Stimulated activated CD4-positive, alpha-beta T cell treated with anti-CD3 and anti-CD28 coated beads, TNF-alpha, amount 100 ng/mL, for 48 hours (primary cell): ENCODE data around the gene RAB25.
A peak's percentile ranks its signal among the peaks of the same experiment; 100 is the strongest.
"Not testable (repeated sequence)": the region's sequence is repeated elsewhere in the genome, so short reads cannot be mapped to it uniquely, and the experiment has no call there.

Experiments
- DNase-seq, 3 donors: peaks; one replicate each; pipeline ENCODE4 v3.0.0-alpha.2; 2020; ENCODE audit warnings: low read depth in 3 of 3

The RAB25 gene

DNA sequence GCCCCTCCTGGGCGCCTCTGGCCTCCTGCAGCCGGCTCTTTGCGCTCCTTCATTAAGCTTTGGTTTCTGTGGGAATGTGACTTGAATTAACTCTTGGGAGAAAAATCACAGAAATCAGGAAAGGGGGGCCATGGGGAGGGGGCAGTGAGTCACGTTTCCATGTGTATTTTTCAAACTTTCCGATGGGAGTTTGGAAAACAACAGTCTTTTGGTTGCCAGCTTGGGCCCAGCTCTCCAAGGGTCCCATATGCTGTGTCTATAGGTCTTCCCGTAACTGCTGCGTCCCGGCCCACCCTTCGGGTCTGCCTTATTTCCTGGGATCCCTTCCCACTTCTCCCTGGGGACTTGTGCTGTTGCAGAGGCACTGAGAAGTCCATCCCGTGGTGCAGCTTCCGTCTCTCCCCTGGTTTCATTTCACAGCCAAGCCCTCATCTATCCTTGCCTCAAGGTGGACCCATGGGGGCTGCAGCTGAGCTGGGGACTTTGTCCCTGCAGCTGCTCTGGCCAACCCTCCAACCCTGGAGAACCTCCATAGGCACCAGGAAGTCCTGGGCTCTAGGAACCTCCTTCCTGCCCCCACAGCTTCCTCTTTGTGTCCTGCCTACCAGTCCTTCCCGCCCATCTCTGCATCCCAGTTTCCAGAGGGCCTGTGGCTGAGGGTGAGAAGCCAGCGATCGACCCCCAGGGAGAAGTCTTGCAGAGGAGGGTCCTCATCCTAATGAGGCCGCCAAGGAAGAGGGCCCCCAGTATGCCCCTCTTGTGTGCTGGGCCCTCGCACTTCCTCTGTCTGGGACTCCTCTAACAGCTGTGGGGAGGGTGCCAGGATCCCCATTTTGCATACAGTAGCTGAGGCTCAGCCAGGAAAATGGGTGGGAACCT lies 41.9 kb downstream of the RAB25 start:
- DNase-seq, result no peak

DNA sequence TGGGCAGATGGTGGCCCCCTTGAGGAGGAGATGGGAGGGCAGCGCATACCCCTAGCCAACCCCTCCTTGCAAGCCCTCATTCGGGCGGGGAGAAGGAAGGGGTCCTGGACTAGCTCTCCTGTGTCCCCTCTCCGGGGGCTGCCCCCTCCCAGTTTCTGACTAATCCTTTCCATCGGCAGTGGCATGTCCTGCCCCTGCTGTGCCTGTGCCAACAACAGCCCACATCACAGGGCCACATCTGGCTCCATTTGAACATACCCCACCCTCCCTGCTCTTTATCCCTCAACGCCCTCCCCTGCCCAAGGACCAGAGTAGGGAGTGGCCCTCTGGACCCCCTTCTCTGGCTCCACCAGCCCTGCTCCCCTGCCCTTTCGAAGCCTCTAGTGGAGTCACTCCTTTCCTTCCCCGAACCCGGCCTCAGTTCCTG lies 42.6 kb downstream of the RAB25 start:
- DNase-seq, result no peak

DNA sequence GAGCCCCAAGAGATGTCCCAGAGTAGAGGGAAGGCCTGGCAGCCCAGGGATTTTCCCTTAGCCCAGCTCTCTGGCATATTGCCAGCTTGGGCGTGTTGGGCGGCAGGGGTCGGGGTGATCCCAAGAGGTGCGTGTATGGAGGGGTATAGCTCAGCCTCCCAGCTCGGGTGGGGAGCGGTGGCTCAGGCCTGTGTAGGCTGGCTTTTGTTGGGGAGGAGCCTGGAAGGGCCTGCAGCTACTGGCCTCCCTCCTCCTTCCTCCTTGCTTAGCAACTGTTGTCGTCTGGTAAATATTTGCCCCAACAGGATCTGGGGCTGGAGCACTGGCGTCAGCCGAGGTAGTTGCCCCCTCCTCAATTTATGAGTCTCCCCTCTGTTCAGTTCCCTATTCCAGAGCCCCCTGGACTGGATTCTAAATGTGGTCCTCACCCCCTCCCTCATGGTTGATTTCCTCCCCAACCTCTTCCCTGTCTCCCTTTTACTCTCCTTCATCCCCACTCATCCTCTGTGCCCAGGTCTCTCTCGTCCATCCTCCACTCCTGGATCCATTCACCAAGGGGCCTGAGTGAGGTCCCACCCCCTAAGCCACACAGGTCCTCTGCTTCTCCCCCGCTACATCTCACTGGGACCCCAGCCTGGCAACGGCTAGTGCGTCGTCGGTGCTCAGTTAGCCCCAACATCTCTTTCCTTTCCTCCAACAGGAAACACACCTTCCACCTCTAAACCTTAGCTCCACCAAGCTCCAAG lies 43.3 kb downstream of the RAB25 start:
- no peak for DNase-seq

DNA sequence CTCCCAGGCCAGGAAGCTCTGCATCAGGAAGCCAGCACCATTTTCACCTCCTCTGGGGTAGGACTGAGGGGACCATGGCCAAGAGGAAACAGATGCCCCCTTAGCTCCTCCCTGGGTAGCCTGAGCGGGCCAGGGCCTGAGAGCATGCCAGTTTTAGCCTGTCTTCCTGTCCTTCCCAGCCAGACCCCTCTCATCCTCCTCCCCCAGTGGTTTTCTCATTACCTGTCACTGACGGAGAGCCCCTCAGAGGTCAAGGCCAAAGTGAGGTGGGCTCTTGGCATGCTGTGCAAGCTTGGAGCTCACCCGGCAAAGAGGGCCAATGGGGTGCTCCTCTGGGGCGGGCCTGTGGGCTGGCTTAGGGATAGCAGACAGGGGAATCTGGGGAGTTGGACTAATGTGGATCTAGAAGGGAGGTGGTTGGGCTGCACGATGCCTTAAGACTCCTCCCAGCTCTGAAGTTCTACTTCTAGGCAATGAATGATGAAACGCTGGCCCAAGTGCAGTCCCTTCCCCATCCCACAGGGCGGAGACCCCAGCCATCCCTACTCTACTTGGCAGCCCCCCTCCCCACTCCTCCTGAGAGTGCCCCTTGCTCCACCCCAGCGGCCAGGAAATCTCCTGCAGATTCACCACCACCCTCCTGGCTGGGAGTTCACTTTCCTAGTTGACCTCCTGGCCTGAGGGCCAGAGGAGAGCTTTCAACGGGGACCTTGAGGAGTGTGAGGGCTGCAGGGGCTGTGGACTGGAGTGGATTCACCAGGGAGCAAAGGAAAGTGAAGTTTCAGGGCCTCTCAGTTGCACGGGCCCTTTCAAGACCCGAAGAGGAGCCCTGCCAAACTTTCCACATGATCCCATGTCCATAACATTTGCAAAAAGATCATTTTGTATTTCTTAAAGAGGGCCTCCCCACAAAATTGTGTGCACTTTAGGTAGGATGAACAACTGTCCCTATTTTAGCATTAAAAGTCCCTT lies 44.2 kb downstream of the RAB25 start:
- DNase-seq, result no peak

DNA sequence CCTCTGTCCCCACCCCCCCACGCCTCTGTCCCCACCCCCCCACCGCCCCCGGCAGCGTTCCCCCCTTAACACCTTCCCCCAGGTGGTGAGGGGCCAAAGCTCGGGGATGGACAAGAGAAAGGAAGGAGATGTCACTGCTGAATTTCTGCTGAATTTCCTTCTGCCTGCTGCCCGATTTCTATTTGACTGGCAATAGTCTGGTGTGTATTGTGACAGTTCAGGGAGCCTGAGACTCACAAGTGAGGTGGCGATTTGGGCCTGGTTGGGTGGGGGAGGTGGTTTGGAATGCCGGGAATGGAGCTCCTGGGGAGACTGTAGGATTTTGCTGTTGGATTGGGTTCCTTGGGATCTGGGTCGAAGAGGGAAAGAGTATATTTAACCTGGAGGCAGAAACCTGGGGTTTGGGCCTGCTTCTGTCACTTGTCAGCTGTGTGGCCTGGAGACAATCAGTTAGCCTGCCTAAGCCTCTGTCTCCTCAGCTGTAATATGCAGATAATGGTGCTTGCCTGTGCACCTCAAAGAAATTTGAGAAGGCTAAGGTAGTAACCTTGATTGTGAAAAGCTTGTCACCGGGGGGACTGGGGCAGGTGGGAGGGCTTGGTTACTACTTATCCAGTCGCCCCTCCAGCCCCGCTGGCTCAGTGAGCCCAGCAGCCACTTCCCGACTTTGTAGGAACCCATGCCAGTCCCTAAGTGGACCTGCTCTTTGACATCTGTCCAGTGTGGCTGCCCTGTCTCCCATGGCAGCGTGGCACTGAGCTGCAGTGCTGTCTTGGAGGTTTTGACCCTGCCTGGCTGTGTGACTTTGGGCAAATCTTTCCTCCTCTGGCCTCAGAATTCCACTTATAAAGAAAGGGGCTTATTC lies 45.9 kb downstream of the RAB25 start:
- DNase-seq, result no peak

DNA sequence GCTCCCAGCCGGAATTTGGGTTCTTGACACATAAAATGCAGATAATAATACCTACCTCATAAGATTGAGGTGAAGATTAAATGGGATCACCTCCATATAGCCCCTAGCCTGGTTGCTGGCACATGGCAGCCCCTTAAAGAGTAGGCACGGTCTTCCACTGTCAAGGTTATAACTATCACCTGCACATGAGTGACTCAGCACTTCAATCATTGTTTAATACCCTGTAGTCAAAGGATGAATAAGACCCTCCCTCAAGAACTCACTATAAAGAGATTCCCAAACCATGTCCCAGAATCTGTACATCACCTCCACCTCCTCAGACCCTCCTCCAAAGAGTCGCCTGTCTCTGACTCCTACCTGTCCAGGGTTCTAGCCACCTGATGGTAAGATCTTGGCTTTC lies 47.1 kb downstream of the RAB25 start:
- DNase-seq, result no peak

DNA sequence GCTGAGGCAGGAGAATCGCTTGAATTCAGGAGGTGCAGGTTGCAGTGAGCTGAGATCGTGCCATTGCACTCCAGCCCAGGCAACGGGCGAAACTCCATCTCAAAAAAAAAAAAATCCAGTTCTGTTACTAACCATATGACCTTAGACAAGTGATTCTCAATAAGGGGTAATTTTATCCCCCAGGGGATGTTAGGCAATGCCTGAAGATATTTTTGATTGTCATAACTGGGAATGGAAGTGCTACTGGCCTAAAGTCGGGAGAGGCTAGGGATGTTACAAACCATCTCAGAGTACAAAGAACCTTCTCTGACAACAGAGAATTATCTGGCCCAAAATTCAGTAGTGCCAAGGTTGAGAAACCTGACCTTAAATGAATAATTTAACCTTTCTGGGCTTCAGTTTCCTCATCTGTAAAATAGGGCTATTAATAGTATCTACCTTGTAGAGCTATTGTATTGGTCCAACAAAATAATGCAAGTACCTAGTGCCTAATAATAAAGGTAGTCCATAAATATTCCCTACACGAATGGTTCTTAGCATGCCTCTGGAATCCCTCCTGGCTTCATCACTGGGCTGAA lies 47.8 kb downstream of the RAB25 start:
- DNase-seq, result no peak

DNA sequence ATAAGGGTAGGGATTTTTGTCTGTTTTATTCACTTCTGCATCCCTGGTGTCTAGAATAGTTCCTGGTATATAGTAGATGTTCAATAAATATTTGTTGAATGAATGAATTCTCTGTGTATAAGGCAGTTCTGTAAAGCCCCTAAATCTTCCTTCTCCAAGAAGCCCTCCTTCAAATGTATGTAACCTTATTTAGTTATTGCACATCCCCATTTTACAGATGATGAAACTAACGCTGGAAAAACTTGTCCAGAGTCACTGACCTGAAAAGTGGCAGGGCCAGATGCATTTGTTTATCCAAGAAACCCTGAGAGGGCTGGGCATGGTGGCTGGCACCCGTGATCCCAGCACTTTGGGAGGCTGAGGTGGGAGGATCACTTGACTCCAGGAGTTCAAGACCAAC lies 49.3 kb downstream of the RAB25 start:
- DNase-seq, result no peak

DNA sequence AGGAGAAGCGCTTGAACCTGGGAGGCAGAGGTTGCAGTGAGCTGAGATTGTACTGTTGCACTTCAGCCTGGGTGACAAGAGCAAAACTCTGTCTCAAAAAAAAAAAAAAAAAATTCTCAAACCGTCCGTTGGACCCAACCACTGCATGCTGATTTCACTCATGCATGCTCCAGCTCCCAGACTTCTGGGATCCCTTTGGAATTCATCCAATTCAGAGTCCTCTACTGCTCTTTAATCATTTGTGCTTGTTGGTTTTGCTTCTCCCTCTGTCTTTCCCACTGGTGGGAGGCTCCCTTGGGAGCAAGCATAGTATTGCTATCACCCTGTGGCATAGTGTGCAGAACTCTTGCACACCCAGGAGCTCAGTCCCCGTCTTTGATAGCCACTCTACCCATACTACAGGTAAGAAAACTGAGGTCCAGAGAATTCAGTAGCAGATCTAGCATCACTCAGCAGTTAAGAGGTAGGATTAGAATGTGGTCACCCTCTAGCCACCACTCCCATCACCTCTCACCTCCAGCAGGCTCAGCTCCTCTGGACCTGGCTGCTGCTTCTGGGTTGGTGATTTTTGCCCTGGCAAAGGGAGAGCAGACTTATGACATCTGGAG lies 50.5 kb downstream of the RAB25 start:
- DNase-seq, result no peak

DNA sequence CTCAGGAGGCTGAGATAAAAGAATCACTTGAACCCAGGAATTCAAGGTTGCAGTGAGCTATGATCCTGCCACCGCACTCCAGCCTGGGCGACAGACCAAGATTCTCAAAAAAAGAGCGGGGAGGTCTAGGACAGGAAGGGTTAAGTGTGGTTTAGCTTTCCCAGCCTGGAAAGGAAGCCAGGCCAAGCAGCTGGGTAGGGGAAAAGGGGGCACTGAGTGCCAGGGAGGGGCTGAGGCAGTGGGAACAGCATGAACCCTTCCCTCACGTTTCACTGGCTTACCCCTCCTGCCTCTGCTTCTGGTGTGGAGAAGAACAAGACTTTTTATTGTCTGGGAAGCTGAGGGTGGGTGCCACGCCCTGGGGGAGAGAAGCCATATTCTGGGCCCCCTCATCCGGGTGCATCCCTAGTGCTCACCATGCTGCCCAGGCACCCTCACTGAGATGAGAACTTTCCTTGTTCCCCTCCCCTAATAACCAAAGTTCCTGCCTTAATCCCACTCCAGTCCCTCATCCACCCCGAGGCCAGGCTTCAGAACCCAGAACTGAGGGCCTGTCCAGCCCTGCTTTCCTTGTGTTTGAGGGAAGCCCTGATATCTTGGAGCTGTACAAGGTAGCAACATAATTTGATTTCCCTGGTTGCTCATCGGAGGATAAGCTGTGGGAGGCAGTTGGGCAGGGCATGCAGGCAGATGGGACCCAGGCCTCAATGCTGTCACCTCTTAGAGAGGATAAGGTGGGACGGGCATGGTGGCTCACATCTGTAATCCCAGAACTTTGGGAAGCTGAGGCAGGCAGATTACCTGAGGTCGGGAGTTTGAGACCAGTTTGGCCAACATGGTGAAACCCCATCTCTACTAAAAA lies 51.5 kb downstream of the RAB25 start:
- no peak for DNase-seq

DNA sequence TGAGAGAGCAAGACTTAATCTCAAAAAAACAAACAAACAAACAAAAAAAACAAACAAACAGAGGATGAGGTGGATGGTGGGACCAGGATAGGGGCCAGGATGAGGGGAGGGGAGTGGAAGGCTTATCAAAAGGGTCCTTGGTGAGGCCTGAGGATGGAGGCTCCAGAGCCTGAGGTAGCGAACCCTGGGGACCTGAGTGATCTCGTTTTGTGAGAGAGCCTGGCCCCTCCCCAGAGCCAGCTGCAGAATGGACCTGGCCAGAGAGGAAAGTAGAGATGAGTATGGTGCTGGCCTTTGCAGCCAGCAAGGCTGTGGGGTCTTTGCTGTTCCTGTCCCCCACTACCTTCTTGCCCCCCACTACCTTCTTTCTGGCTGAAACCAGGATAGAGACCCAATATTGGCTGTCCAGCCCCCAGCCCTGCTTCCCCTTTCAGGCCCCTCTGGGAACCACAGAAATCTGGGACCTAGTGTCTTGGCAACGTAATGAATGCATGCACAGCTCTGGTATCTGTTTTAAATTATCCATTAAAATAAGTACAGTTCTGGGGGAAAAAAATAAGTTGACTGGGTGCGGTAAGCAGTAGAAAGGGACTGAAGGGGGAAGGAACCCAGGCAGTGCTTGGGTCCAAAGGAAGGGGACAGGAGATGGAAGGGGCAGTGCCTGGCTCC lies 52.5 kb downstream of the RAB25 start:
- DNase-seq, result no peak

DNA sequence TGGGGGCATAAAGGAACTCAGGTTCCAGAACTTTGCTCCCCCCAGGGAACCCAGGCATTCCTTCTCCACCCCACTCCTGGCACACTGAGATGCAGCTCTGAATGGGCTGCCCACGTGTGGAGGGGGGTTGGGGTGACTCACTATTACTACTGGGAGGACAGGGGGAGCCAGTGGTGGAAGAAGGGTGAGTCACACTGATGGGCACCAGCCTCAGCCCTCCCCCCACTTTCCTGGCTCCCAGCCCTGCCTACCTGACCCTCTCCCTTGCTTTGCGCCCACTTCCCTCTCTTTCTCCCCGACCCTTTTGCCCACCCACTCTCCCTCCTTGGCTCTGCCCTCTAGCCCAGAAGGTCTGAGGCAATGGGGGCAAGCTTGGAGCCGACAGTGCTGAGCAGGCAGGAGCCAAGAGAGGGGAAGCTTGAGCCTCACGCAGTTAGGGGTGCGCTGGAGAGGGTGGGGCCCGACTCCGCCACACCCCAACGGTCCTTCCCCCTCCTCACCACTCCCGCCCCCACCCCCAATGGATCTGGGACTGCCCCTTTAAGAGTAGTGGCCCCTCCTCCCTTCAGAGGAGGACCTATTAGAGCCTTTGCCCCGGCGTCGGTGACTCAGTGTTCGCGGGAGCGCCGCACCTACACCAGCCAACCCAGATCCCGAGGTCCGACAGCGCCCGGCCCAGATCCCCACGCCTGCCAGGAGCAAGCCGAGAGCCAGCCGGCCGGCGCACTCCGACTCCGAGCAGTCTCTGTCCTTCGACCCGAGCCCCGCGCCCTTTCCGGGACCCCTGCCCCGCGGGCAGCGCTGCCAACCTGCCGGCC lies 53.4 kb downstream of the RAB25 start, which contains the start of gene LMNA:
LMNA (plus strand) TSS at position 611 of the 818 bp plus-strand sequence. CDS start 208 bp downstream, outside the sequence.
- DNase-seq, result peak; percentile 56 to 72 (median 60)

DNA sequence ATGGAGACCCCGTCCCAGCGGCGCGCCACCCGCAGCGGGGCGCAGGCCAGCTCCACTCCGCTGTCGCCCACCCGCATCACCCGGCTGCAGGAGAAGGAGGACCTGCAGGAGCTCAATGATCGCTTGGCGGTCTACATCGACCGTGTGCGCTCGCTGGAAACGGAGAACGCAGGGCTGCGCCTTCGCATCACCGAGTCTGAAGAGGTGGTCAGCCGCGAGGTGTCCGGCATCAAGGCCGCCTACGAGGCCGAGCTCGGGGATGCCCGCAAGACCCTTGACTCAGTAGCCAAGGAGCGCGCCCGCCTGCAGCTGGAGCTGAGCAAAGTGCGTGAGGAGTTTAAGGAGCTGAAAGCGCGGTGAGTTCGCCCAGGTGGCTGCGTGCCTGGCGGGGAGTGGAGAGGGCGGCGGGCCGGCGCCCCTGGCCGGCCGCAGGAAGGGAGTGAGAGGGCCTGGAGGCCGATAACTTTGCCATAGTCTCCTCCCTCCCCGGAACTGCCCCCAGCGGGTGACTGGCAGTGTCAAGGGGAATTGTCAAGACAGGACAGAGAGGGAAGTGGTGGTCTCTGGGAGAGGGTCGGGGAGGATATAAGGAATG lies 54.1 kb downstream of the RAB25 start:
- no peak for DNase-seq

DNA sequence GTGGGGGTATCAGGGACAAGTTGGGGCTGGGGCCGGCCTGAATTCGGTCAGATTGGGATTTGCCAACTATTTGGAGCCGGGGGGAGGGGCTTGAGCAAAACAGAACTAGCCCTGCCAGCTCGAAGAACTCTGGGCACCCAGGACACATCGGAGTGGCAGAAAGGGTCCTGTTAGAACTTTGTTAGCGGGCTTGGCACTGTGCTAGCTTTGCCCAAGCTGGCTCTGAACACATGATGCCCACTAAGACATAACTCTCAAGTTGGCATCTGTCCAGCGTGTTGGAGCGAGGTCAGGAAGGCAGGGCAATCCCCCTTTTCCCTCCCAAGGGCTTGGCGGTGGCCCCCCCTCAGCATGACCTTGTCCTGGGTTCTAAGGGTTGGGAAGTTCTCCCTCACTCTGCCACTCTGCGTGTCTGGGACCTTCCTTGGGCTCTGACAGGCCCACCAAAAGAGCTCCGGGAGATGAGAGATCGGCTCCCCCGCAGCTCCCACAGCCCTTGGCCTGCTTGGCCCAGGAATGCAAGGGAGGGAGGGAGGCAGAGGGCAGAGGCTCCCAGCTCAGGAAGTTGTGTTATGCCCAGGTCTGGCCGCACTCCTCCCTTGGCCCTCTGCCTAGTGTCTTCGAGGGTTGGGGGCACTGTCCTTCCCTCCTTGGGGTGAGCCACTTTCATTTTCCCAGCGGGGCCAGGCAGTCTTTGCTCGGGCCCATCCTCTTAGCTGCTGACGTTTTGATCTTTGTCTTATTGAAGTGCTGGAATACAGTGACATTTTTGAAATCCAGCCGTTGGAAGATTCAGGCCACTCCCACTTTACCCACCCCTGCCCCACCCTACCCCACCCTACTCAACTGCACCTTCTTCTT lies 54.8 kb downstream of the RAB25 start:
- DNase-seq, result no peak

DNA sequence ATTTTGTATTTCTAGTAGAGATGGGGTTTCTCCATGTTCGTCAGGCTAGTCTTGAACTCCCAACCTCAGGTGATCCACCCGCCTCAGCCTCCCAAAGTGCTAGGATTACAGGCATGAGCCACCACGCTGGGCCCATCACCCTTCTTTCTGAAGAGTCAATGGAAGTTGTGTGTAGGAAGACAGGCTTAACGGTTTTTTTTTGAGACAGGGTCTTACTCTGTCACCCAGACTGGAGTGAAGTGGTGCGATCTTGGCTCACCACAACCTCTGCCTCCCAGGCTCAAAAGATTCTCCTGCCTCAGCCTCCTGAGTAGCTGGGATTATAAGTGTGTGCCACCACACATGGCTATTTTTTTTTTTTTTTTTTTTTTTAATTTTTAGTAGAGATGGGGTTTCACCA lies 55.8 kb downstream of the RAB25 start:
- not testable (repeated sequence) for DNase-seq
